Measurements from ENCODE around the gene ADK. TPM values are rescaled to one million over a fixed set of nuclear protein-coding genes. Genes with fewer than 3 reads are reported as not detected.

The ADK gene
- total RNA-seq, 1 donor from 2014 or later: 13.1 TPM

DNA sequence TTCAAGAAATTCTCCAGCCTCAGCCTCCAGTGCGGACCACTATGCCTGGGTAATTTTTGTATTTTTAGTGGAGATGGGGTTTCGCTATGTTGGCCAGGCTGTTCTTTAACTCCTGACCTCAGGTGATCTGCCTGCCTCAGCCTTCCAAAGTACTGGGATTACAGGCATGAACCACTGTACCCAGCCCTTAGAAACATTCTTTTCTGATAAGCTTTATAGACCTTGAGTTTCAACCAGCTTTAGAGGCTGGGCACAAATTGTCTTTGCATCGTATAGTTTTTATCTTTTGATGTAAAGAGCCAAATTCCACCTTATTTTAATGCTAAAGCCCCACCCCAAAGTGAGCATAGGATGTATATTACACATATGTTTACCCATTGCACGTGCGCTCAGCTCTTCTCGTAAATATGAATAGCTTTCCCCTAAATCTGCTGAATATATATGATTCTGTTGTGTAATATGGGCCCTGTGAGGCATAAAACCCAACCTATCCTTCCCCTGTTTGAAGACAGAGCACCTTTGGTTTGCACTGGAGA is 124.8 kb downstream of the ADK start:
- no peaks in the 10 kb centered on the region for H3K36me3 Mint-ChIP-seq (ENCODE audit: low read depth, unreplicated experiment)
- H3K27ac Mint-ChIP-seq (ENCODE audit: unreplicated experiment): no peak overlapping the region
- TF ChIP-seq CTCF (IDR thresholded peaks at IDR 0.05; ENCODE audit: unreplicated experiment): no peak
- DNase-seq (ENCODE audit: low spot score): no peak
- H3K9me3 Mint-ChIP-seq (ENCODE audit: unreplicated experiment): no peaks in the 10 kb centered on the region
- H3K27me3 Mint-ChIP-seq (ENCODE audit: unreplicated experiment): peaks cover 3% of the 10 kb centered on the region
- H3K4me1 Mint-ChIP-seq (ENCODE audit: unreplicated experiment): no peaks in the 10 kb centered on the region
- no peak overlapping the region for H3K4me3 Mint-ChIP-seq (ENCODE audit: unreplicated experiment)

DNA sequence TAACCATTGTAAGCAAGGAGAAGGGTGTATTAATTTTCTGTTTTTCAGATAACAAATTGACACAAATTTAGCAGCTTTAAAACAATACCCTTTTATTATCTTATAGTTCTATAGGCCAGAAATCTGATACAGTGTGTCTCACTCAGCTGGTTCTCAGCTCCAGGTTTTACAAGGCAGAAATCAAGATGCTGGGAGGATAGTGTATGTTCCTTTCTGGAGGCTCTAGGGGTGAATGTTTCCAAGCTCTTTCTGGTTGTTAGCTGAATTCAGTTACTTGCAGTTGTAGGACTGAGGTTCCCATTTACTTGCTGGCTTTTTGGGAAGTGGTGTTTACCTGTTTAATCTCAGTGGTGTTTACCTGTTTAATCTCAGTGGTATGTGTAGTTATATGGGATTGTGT is 125.4 kb downstream of the ADK start:
- Mint-ChIP-seq H3K36me3 (ENCODE audit: low read depth, unreplicated experiment) (no peaks in the 10 kb centered on the region), H3K27me3 (ENCODE audit: unreplicated experiment) (peaks cover 3% of the 10 kb centered on the region), H3K4me3 (ENCODE audit: unreplicated experiment) (no peak overlapping the region), H3K4me1 (ENCODE audit: unreplicated experiment) (no peaks in the 10 kb centered on the region), H3K9me3 (ENCODE audit: unreplicated experiment) (no peaks in the 10 kb centered on the region), H3K27ac (ENCODE audit: unreplicated experiment) (no peak overlapping the region)
- no peak for DNase-seq (ENCODE audit: low spot score)
- TF ChIP-seq CTCF (IDR thresholded peaks at IDR 0.05; ENCODE audit: unreplicated experiment): no peak

GRCh38 chr10:74282151-74282847 is 131.3 kb downstream of the ADK start:
- no peaks in the 10 kb centered on the region for H3K27me3 Mint-ChIP-seq (ENCODE audit: unreplicated experiment)
- no peaks in the 10 kb centered on the region for H3K9me3 Mint-ChIP-seq (ENCODE audit: unreplicated experiment)
- no peak overlapping the region for H3K4me3 Mint-ChIP-seq (ENCODE audit: unreplicated experiment)
- TF ChIP-seq CTCF (IDR thresholded peaks at IDR 0.05; ENCODE audit: unreplicated experiment): no peak
- H3K4me1 Mint-ChIP-seq (ENCODE audit: unreplicated experiment): peaks cover 6% of the 10 kb centered on the region
- DNase-seq (ENCODE audit: low spot score): no peak
- no peak overlapping the region for H3K27ac Mint-ChIP-seq (ENCODE audit: unreplicated experiment)
- H3K36me3 Mint-ChIP-seq (ENCODE audit: low read depth, unreplicated experiment): no peaks in the 10 kb centered on the region

GRCh38 chr10:74282848-74283210 is 131.8 kb downstream of the ADK start:
- Mint-ChIP-seq H3K36me3 (ENCODE audit: low read depth, unreplicated experiment) (no peaks in the 10 kb centered on the region), H3K27ac (ENCODE audit: unreplicated experiment) (peak overlapping the region; percentile 26)

More at GRCh38 chr10:74282848-74283210, 131.8 kb downstream of the ADK start:
- no peaks in the 10 kb centered on the region for H3K27me3 Mint-ChIP-seq (ENCODE audit: unreplicated experiment)
- no peak for DNase-seq (ENCODE audit: low spot score)
- no peak for TF ChIP-seq CTCF (IDR thresholded peaks at IDR 0.05; ENCODE audit: unreplicated experiment)
- H3K9me3 Mint-ChIP-seq (ENCODE audit: unreplicated experiment): no peaks in the 10 kb centered on the region
- H3K4me1 Mint-ChIP-seq (ENCODE audit: unreplicated experiment): peaks cover 6% of the 10 kb centered on the region
- no peak overlapping the region for H3K4me3 Mint-ChIP-seq (ENCODE audit: unreplicated experiment)

Data from endothelial cell (in vitro differentiated cells).